ENCODE measurements around the gene TSPEAR.

TSPEAR gene

DNA sequence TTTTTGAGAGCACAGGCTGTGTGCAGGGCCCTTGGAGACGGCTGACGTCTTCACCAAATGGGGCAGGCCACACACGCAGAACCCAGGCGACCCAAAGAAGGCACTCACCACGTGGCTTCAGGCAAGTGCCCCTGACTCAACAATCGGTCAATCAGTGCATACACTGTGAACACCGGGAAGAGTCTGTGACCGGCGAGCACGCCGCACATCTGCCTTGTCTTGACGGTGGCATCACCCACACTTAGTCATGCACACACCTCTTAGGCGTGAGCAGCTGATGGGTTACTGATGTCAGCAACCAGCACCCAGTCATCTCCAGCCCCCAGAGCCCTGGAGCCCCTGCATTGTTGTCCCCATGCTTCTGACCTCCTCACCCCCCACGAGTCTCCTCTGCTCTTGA is 261.0 kb downstream of the TSPEAR start:
- no peak for TF ChIP-seq CSDC2 (CRISPR knock-in tag; IDR thresholded peaks at IDR 0.05)
- TF ChIP-seq ARNTL (CRISPR knock-in tag; IDR thresholded peaks at IDR 0.05; ENCODE audit: borderline replicate concordance, low read depth), result no peak
- no peak for ATAC-seq

GRCh38 chr21:44449473-44450363 is 261.7 kb downstream of the TSPEAR start:
- ATAC-seq, result peak; percentile 46; the same call in 2 of the 3 replicates

DNA sequence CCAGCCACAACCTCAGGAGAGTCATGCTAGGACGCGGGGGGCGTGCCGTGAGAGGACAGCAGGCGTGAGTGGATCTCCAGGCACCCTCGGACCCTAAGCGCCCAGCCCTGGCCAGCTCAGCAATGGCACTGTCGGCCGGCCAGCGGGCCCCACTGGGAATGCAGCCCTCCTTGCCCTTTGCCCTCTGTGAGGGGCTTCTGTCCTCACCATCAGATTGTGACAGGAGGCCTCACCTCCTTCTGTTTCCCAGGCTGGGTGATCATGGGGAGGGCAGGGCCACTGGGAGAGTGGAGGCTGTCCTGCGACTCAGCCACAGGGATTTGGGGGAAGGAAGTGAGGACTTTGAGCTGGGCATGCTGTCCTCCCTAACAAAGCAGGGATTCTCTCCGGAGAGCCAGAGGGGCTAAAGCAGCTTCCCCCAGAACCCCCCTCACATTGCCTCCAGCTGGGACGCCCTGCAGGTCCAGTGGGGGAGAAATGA is 262.7 kb downstream of the TSPEAR start:
- TF ChIP-seq ARNTL (CRISPR knock-in tag; IDR thresholded peaks at IDR 0.05; ENCODE audit: borderline replicate concordance, low read depth) (no peak), ZNF8 (CRISPR knock-in tag; IDR thresholded peaks at IDR 0.05) (no peak), OSR1 (CRISPR knock-in tag; IDR thresholded peaks at IDR 0.05) (no peak), TSHZ2 (CRISPR knock-in tag; IDR thresholded peaks at IDR 0.05) (no peak), ZNF70 (CRISPR knock-in tag; IDR thresholded peaks at IDR 0.05) (no peak), ZFP30 (CRISPR knock-in tag; IDR thresholded peaks at IDR 0.05) (no peak), BACH2 (CRISPR knock-in tag; IDR thresholded peaks at IDR 0.05; ENCODE audit: borderline replicate concordance) (no peak), SNAI2 (CRISPR knock-in tag; IDR thresholded peaks at IDR 0.05) (no peak), PPARA (CRISPR knock-in tag; IDR thresholded peaks at IDR 0.05; ENCODE audit: borderline replicate concordance) (no peak), TCF4 (CRISPR knock-in tag; IDR thresholded peaks at IDR 0.05; ENCODE audit: borderline replicate concordance) (no peak), ISL1 (CRISPR knock-in tag; IDR thresholded peaks at IDR 0.05) (no peak), TOX (CRISPR knock-in tag; IDR thresholded peaks at IDR 0.05; ENCODE audit: borderline replicate concordance) (no peak), RARB (CRISPR knock-in tag; IDR thresholded peaks at IDR 0.05) (no peak), ZFP3 (CRISPR knock-in tag; IDR thresholded peaks at IDR 0.05) (no peak)
- TF ChIP-seq, protein P1, sequence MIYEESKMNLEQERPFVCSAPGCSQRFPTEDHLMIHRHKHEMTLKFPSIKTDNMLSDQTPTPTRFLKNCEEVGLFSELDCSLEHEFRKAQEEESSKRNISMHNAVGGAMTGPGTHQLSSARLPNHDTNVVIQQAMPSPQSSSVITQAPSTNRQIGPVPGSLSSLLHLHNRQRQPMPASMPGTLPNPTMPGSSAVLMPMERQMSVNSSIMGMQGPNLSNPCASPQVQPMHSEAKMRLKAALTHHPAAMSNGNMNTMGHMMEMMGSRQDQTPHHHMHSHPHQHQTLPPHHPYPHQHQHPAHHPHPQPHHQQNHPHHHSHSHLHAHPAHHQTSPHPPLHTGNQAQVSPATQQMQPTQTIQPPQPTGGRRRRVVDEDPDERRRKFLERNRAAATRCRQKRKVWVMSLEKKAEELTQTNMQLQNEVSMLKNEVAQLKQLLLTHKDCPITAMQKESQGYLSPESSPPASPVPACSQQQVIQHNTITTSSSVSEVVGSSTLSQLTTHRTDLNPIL (CRISPR knock-in tag; IDR thresholded peaks at IDR 0.05; ENCODE audit: low read depth), result no peak
- TF ChIP-seq, protein P2, sequence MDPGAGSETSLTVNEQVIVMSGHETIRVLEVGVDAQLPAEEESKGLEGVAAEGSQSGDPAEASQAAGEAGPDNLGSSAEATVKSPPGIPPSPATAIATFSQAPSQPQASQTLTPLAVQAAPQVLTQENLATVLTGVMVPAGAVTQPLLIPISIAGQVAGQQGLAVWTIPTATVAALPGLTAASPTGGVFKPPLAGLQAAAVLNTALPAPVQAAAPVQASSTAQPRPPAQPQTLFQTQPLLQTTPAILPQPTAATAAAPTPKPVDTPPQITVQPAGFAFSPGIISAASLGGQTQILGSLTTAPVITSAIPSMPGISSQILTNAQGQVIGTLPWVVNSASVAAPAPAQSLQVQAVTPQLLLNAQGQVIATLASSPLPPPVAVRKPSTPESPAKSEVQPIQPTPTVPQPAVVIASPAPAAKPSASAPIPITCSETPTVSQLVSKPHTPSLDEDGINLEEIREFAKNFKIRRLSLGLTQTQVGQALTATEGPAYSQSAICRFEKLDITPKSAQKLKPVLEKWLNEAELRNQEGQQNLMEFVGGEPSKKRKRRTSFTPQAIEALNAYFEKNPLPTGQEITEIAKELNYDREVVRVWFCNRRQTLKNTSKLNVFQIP (CRISPR knock-in tag; IDR thresholded peaks at IDR 0.05; ENCODE audit: borderline replicate concordance, low read depth), result no peak
- no peak for ATAC-seq

More at GRCh38 chr21:44449473-44450363, 261.7 kb downstream of the TSPEAR start:
- TF ChIP-seq ZC3H10 (CRISPR knock-in tag; IDR thresholded peaks at IDR 0.05), result no peak
- peak; percentile 57; the same call in 1 of the 2 replicates for TF ChIP-seq TCF4 (CRISPR knock-in tag; IDR thresholded peaks at IDR 0.05; ENCODE audit: borderline replicate concordance)

All from SK-N-SH treated with all-trans-retinoic acid at 6 μM for 48 hours (cell line).